K562 (cell line): ENCODE data around the gene UBN2. TPM values are rescaled to one million over a fixed set of nuclear protein-coding genes. Genes with fewer than 3 reads are reported as not detected.

Source experiments
- CREBBP ChIP-seq: IDR thresholded peaks from one replicate; pipeline ENCODE4 v1.6.1; 2012; ENCODE audit warnings: low read depth, mild to moderate bottlenecking, control low read depth, inconsistent platforms, low read length
- HSF4 ChIP-seq: fragments of 250-450 bp; sonication (Bioruptor Pico); IDR thresholded peaks from 2 replicates; pipeline ENCODE4 v2.1.2; 2022; ENCODE audit warnings: mild to moderate bottlenecking, moderate library complexity, borderline replicate concordance
- JUN ChIP-seq, 2 experiments: sonication (generic) in 1 of 2; formaldehyde crosslinking in 1 of 2; IDR thresholded peaks; 2 replicates each; pipeline versions ENCODE4 v1.6.1 to v1.8.0; 2012 to 2022; ENCODE audit warnings: borderline replicate concordance in 2 of 2, mild to moderate bottlenecking in 2 of 2, improper control_type of control experiment in 1 of 2, low read depth in 1 of 2, low read length in 1 of 2, missing genetic modification reagents in 1 of 2
- MCM2 ChIP-seq: fragments of 450-650 bp; IDR thresholded peaks from 2 replicates; pipeline ENCODE4 v1.6.1; 2017; ENCODE audit warnings: low read depth, mild to moderate bottlenecking
- NCOA4 ChIP-seq: fragments of 450-650 bp; IDR thresholded peaks from 2 replicates; pipeline ENCODE4 v1.6.1; 2018; ENCODE audit warnings: mild to moderate bottlenecking; ENCODE audit not compliant: partially characterized antibody
- POLR3A ChIP-seq: IDR thresholded peaks from 2 replicates; pipeline ENCODE4 v1.6.1; 2011; ENCODE audit warnings: borderline replicate concordance, mild to moderate bottlenecking, moderate library complexity; ENCODE audit not compliant: insufficient read length, insufficient read depth; ENCODE audit errors: extremely low read depth
- RBBP5 ChIP-seq: fragments of 200-600 bp; sonication (generic); IDR thresholded peaks from 2 replicates; pipeline ENCODE4 v1.6.1; 2012; ENCODE audit warnings: borderline replicate concordance, mild to moderate bottlenecking, low read length, control low read depth, inconsistent platforms; ENCODE audit not compliant: insufficient read depth, poor library complexity, severe bottlenecking
- ZFP36 ChIP-seq: fragments of 150-350 bp; IDR thresholded peaks from 2 replicates; pipeline ENCODE4 v1.6.1; 2018; ENCODE audit warnings: low read length, low read depth; ENCODE audit not compliant: partially characterized antibody
- ZNF165 ChIP-seq: fragments of 250-450 bp; sonication (Bioruptor Pico); IDR thresholded peaks from 2 replicates; pipeline ENCODE4 v1.4.0; 2020; ENCODE audit warnings: borderline replicate concordance
- ZNF197 ChIP-seq: fragments of 200-800 bp; sonication (Bioruptor generic); IDR thresholded peaks from 2 replicates; pipeline ENCODE4 v1.6.1; 2016; ENCODE audit warnings: low read depth, missing genetic modification characterization, missing compliant biosample characterization
- ZNF699 ChIP-seq: fragments of 250-450 bp; sonication (Bioruptor Pico); IDR thresholded peaks from 2 replicates; pipeline ENCODE4 v1.8.0; 2021; ENCODE audit warnings: mild to moderate bottlenecking, moderate library complexity; ENCODE audit not compliant: insufficient replicate concordance
- ZNF778 ChIP-seq: fragments of 450-650 bp; formaldehyde crosslinking; IDR thresholded peaks from 2 replicates; pipeline ENCODE4 v1.4.0; 2020; ENCODE audit warnings: mild to moderate bottlenecking, moderate library complexity
- ZNF830 ChIP-seq: fragments of 250-450 bp; sonication (Bioruptor Pico); IDR thresholded peaks from 2 replicates; pipeline ENCODE4 v1.5.0; 2021; ENCODE audit warnings: mild to moderate bottlenecking
- polyA plus RNA-seq, 8 experiments: library from polyadenylated mRNA; depleted of rRNA in 4 of 8; stranded (reverse) in 5 of 8; unstranded in 3 of 8; fragments of >200 nt; fragmentation: Nextera tagmentation in 2 of 8; fragmentation: Illumina TruSeq in 1 of 8; extraction: Ambion mirVana in 2 of 8; extraction: Trizol in 1 of 8; gene quantifications; 2 replicates each; pipeline versions ENCODE4 v1.2.1 to v1.2.3, GENCODE V29; 2011 to 2014; ENCODE audit warnings: inconsistent platforms in 1 of 8, missing spikeins in 1 of 8
- total RNA-seq, 7 experiments: library from RNA; depleted of rRNA in 6 of 7; stranded (reverse); fragments of >200 nt in 6 of 7; fragmentation: Illumina TruSeq in 2 of 7; extraction: Trizol in 2 of 7; gene quantifications; 2 replicates each; pipeline versions ENCODE4 v1.2.1 to v1.2.3, GENCODE V29; 2011 to 2021; ENCODE audit warnings: low replicate concordance in 1 of 7
- TF ChIP-seq, protein P1 (sequence below): fragments of 150-350 bp; IDR thresholded peaks from 2 replicates; pipeline ENCODE4 v1.6.1; 2014; ENCODE audit warnings: low read depth, mild to moderate bottlenecking, low read length, borderline replicate concordance
- TF ChIP-seq, protein P2 (sequence below): IDR thresholded peaks from 2 replicates; pipeline ENCODE4 v1.6.1; 2016; ENCODE audit warnings: missing genetic modification characterization, missing compliant biosample characterization
- TF ChIP-seq, protein P3 (sequence below): fragments of 450-650 bp; formaldehyde crosslinking; IDR thresholded peaks from 2 replicates; pipeline ENCODE4 v1.4.0; 2022; ENCODE audit warnings: missing genetic modification characterization
- TF ChIP-seq, protein P4 (sequence below), 2 experiments: fragments of 250-450 bp in 1 of 2; fragments of 450-650 bp in 1 of 2; sonication (Bioruptor Pico) in 1 of 2; IDR thresholded peaks; 2 replicates each; pipeline versions ENCODE4 v1.6.1 to v1.8.0; 2016 to 2021; ENCODE audit warnings: mild to moderate bottlenecking in 2 of 2, moderate library complexity in 2 of 2, missing compliant biosample characterization in 1 of 2, missing genetic modification characterization in 1 of 2
- TF ChIP-seq, protein P5 (sequence below): fragments of 250-450 bp; sonication (Bioruptor Pico); IDR thresholded peaks from 2 replicates; pipeline ENCODE4 v1.8.0; 2021; ENCODE audit warnings: moderate library complexity, mild to moderate bottlenecking, inconsistent platforms

The UBN2 gene
- total and polyA plus RNA-seq, 9 of the 15 experiments (the other 6 are each of a cell fraction or from before 2014, with no cell fraction given) = 1.2 to 19.5 (median 9.9) TPM

DNA sequence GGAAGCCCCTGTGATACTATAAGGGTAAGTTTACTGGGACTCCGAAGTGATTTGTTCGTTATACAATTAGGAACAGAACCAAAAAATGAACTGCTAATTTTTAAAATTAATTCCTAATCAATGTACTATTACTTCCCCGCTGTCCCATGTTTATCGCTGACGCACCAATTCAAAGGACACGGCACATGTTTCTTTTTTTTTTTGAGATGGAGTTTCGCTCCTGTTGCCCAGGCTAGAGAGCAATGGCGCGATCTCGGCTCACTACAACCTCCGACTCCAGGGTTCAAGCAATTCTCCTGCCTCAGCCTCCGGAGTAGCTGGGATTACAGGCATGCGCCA lies 108.6 kb downstream of the UBN2 start (continued):
- TF ChIP-seq ZNF699 = no peak
- TF ChIP-seq ZNF778 (CRISPR knock-in tag) = no peak
- TF ChIP-seq, protein P1, sequence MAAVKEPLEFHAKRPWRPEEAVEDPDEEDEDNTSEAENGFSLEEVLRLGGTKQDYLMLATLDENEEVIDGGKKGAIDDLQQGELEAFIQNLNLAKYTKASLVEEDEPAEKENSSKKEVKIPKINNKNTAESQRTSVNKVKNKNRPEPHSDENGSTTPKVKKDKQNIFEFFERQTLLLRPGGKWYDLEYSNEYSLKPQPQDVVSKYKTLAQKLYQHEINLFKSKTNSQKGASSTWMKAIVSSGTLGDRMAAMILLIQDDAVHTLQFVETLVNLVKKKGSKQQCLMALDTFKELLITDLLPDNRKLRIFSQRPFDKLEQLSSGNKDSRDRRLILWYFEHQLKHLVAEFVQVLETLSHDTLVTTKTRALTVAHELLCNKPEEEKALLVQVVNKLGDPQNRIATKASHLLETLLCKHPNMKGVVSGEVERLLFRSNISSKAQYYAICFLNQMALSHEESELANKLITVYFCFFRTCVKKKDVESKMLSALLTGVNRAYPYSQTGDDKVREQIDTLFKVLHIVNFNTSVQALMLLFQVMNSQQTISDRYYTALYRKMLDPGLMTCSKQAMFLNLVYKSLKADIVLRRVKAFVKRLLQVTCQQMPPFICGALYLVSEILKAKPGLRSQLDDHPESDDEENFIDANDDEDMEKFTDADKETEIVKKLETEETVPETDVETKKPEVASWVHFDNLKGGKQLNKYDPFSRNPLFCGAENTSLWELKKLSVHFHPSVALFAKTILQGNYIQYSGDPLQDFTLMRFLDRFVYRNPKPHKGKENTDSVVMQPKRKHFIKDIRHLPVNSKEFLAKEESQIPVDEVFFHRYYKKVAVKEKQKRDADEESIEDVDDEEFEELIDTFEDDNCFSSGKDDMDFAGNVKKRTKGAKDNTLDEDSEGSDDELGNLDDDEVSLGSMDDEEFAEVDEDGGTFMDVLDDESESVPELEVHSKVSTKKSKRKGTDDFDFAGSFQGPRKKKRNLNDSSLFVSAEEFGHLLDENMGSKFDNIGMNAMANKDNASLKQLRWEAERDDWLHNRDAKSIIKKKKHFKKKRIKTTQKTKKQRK = no peak
- no peak for TF ChIP-seq CREBBP
- TF ChIP-seq, protein P2, sequence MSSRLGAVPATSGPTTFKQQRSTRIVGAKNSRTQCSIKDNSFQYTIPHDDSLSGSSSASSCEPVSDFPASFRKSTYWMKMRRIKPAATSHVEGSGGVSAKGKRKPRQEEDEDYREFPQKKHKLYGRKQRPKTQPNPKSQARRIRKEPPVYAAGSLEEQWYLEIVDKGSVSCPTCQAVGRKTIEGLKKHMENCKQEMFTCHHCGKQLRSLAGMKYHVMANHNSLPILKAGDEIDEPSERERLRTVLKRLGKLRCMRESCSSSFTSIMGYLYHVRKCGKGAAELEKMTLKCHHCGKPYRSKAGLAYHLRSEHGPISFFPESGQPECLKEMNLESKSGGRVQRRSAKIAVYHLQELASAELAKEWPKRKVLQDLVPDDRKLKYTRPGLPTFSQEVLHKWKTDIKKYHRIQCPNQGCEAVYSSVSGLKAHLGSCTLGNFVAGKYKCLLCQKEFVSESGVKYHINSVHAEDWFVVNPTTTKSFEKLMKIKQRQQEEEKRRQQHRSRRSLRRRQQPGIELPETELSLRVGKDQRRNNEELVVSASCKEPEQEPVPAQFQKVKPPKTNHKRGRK (tag) = 0 out of 2 replicates have a peak, but pooled peaks have one; percentile 8
- TF ChIP-seq ZNF165 (CRISPR knock-in tag) = no peak
- TF ChIP-seq ZNF197 = no peak
- no peak for TF ChIP-seq ZNF830 (CRISPR knock-in tag)
- no peak for TF ChIP-seq POLR3A
- TF ChIP-seq MCM2 = no peak
- no peak for TF ChIP-seq HSF4
- TF ChIP-seq RBBP5 = no peak
- no peak for TF ChIP-seq JUN (IDR thresholded peaks at IDR 0.05; ENCODE audit: borderline replicate concordance, low read depth, low read length)
- TF ChIP-seq JUN (CRISPR knock-in tag; IDR thresholded peaks at IDR 0.05; ENCODE audit: borderline replicate concordance) = no peak
- TF ChIP-seq, protein P3, sequence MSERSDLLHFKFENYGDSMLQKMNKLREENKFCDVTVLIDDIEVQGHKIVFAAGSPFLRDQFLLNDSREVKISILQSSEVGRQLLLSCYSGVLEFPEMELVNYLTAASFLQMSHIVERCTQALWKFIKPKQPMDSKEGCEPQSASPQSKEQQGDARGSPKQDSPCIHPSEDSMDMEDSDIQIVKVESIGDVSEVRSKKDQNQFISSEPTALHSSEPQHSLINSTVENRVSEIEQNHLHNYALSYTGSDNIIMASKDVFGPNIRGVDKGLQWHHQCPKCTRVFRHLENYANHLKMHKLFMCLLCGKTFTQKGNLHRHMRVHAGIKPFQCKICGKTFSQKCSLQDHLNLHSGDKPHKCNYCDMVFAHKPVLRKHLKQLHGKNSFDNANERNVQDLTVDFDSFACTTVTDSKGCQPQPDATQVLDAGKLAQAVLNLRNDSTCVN (CRISPR knock-in tag) = no peak
- TF ChIP-seq, protein P4, sequence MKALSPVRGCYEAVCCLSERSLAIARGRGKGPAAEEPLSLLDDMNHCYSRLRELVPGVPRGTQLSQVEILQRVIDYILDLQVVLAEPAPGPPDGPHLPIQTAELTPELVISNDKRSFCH (CRISPR knock-in tag; IDR thresholded peaks at IDR 0.05) = no peak
- TF ChIP-seq, protein P4 (tag; IDR thresholded peaks at IDR 0.05) = 0 out of 2 replicates have a peak, but pooled peaks have one; percentile 74
- TF ChIP-seq NCOA4 = no peak
- TF ChIP-seq, protein P5, sequence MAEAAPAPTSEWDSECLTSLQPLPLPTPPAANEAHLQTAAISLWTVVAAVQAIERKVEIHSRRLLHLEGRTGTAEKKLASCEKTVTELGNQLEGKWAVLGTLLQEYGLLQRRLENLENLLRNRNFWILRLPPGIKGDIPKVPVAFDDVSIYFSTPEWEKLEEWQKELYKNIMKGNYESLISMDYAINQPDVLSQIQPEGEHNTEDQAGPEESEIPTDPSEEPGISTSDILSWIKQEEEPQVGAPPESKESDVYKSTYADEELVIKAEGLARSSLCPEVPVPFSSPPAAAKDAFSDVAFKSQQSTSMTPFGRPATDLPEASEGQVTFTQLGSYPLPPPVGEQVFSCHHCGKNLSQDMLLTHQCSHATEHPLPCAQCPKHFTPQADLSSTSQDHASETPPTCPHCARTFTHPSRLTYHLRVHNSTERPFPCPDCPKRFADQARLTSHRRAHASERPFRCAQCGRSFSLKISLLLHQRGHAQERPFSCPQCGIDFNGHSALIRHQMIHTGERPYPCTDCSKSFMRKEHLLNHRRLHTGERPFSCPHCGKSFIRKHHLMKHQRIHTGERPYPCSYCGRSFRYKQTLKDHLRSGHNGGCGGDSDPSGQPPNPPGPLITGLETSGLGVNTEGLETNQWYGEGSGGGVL (CRISPR knock-in tag) = no peak
- TF ChIP-seq ZFP36 = no peak
